A549 (cell line): Measurements from ENCODE around the gene TTC32.

ENCODE experiments used
- TF ChIP-seq, protein P1 (sequence below): fragments of >200 bp; sonication (Bioruptor Twin); formaldehyde crosslinking; IDR thresholded peaks from 3 replicates; pipeline ENCODE4 v1.6.1; 2016
- TF ChIP-seq, protein P2 (sequence below): fragments of >200 bp; sonication (Bioruptor Twin); formaldehyde crosslinking; IDR thresholded peaks from 3 replicates; pipeline ENCODE4 v1.5.1; 2016

DNA sequence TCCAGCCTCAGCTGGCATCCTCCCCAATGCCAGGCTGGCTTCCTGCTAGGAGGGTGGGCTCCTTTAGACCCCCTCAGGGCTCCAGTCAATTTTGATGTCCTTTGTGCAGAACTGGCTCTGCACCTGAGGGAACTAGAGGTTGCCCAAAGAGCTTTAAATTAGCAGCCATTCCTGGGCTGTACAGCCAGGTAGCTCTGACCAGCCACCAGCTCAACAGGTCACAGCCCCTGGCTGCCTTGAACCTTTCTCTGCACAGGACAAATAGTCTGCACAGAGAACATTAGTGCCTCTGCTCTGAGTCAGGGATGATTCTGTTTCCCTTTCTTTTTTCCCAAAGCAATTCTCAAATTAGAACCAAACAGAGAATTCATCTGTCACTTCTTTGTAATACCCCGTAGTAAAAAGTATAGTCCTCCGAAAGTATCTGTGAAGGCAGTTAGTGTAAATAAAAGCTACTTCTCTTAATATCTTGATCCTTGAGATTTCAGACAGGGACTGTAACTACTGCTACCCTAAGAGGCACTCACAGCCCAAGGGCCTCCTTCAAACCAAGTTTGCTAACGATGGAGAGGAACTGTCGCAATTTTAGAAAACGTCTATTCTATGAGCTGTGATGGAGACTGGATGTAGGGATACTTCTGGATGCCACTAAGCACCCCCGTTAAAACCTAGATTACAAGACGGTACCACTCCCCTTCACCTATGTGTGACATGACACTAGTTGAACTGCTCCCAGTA is 3.0 kb downstream of the TTC32 start:
- TF ChIP-seq, protein P1, sequence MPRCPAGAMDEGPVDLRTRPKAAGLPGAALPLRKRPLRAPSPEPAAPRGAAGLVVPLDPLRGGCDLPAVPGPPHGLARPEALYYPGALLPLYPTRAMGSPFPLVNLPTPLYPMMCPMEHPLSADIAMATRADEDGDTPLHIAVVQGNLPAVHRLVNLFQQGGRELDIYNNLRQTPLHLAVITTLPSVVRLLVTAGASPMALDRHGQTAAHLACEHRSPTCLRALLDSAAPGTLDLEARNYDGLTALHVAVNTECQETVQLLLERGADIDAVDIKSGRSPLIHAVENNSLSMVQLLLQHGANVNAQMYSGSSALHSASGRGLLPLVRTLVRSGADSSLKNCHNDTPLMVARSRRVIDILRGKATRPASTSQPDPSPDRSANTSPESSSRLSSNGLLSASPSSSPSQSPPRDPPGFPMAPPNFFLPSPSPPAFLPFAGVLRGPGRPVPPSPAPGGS, result no peak
- TF ChIP-seq, protein P2, sequence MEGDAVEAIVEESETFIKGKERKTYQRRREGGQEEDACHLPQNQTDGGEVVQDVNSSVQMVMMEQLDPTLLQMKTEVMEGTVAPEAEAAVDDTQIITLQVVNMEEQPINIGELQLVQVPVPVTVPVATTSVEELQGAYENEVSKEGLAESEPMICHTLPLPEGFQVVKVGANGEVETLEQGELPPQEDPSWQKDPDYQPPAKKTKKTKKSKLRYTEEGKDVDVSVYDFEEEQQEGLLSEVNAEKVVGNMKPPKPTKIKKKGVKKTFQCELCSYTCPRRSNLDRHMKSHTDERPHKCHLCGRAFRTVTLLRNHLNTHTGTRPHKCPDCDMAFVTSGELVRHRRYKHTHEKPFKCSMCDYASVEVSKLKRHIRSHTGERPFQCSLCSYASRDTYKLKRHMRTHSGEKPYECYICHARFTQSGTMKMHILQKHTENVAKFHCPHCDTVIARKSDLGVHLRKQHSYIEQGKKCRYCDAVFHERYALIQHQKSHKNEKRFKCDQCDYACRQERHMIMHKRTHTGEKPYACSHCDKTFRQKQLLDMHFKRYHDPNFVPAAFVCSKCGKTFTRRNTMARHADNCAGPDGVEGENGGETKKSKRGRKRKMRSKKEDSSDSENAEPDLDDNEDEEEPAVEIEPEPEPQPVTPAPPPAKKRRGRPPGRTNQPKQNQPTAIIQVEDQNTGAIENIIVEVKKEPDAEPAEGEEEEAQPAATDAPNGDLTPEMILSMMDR, result no peak
